Dendritic cell treated with granulocyte-macrophage colony-stimulating factor and Interleukin-4, amounts not matched to agents 40 ng/mL and 50 ng/mL, for 4 days (primary cell): ENCODE results near the gene AMIGO1.

Experiments
- H3K27ac Mint-ChIP-seq: one replicate; pipeline ENCODE4 v1.8.0; 2022; ENCODE audit warnings: mild to moderate bottlenecking, mixed read lengths
- H3K27me3 Mint-ChIP-seq: one replicate; pipeline ENCODE4 v1.8.0; 2022; ENCODE audit warnings: mild to moderate bottlenecking, mixed read lengths
- H3K36me3 Mint-ChIP-seq: one replicate; pipeline ENCODE4 v1.8.0; 2022; ENCODE audit warnings: low read depth, mixed read lengths
- H3K4me1 Mint-ChIP-seq: one replicate; pipeline ENCODE4 v1.8.0; 2022; ENCODE audit warnings: low read depth, mixed read lengths
- H3K4me3 Mint-ChIP-seq: one replicate; pipeline ENCODE4 v1.8.0; 2022; ENCODE audit warnings: mild to moderate bottlenecking, moderate library complexity, mixed read lengths
- H3K9me3 Mint-ChIP-seq: one replicate; pipeline ENCODE4 v1.8.0; 2022; ENCODE audit warnings: mixed read lengths
- intact Hi-C: fragments of 100-400 bp; cut with micrococcal nuclease; formaldehyde crosslinking; loops from one replicate; pipeline ENCODE4 v1.15.0; 2022

The AMIGO1 gene, protein sequence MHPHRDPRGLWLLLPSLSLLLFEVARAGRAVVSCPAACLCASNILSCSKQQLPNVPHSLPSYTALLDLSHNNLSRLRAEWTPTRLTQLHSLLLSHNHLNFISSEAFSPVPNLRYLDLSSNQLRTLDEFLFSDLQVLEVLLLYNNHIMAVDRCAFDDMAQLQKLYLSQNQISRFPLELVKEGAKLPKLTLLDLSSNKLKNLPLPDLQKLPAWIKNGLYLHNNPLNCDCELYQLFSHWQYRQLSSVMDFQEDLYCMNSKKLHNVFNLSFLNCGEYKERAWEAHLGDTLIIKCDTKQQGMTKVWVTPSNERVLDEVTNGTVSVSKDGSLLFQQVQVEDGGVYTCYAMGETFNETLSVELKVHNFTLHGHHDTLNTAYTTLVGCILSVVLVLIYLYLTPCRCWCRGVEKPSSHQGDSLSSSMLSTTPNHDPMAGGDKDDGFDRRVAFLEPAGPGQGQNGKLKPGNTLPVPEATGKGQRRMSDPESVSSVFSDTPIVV

DNA sequence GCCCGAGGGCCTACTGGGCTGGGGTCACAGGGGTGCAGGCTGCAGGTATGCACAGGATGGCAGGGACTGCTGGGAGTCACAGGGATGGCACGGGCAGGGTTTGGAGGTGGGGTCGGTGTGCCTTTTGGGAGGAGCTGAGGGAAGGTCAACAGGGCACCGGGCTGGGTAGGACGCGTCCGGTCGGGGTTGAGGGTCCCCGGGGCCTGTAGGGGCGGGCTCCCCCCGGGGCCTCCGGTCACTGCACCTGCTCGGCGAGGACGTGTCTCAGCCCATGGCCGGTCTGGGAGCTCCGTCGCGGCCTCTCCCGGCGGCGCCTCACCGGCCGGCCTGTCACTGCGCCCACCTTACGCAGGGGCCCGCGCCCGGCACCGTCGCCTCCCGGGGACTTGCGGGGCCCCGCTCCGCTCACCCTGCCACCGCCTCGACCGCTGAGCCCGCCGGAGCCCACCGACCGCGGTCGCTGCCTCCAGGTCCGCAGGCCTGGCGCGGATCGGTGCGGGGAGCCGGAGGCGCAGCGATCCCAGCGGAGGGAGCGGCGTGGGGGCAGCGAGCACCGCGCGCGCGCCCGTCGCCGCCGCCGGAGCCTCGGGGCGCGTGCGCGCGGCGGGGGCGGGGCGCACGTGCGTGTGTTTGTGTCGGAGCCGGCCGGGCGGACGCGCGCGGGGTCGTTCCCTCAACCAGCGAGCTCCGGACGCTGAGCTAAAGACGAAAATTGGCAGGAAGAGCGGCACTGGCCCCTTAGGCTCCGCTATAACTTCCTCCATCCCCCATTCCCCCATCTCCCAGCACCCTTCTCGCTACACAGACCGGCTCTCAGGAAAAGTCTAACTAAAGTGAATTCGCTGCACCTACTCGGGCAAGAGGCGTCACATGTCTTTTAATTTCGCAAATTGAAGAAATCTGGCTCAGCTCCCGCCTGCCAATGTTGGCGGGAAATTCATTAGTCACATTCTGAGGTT, at the start of gene AMIGO1:
Gene AMIGO1 (minus strand): TSS at position 552 of the 959 bp plus-strand sequence. CDS start 815 bp downstream, outside the sequence.
- no peaks in the 10 kb centered on the region for H3K9me3 Mint-ChIP-seq
- H3K4me1 Mint-ChIP-seq, result peaks cover 34% of the 10 kb centered on the region
- H3K4me3 Mint-ChIP-seq, result peak within 1 kb of the TSS; percentile 77
- peaks cover 42% of the 10 kb centered on the region for H3K27me3 Mint-ChIP-seq
- no peaks in the 10 kb centered on the region for H3K36me3 Mint-ChIP-seq
- intact Hi-C loops, result no loop called here
- H3K27ac Mint-ChIP-seq, result peak within 1 kb of the TSS; percentile 17

DNA sequence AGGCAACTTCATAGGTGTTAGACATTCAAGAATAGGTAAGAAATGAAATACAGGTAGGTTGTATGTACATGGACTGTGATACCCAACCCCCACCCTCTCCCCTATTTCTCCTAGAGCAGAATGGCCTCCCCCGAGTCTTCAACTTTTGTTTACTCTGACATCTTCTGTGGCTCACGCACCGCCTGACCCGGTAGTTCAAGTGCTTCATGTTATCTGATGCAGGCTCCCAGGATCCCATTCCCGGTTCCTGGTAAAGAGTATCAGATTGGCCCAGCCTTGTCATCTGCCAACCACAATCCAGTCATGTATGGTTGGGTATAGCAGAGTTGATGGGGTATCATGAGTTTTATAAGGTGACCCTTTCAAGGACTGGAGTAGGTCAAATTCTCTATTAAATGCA, 48.0 kb upstream of the AMIGO1 start:
- no peaks in the 10 kb centered on the region for H3K9me3 Mint-ChIP-seq
- H3K36me3 Mint-ChIP-seq, result peaks cover 8% of the 10 kb centered on the region
- H3K4me1 Mint-ChIP-seq, result peaks cover 83% of the 10 kb centered on the region
- no peak overlapping the region for H3K4me3 Mint-ChIP-seq
- intact Hi-C loops, result no loop called here
- peak overlapping the region; percentile 55 for H3K27ac Mint-ChIP-seq
- H3K27me3 Mint-ChIP-seq, result no peaks in the 10 kb centered on the region

DNA sequence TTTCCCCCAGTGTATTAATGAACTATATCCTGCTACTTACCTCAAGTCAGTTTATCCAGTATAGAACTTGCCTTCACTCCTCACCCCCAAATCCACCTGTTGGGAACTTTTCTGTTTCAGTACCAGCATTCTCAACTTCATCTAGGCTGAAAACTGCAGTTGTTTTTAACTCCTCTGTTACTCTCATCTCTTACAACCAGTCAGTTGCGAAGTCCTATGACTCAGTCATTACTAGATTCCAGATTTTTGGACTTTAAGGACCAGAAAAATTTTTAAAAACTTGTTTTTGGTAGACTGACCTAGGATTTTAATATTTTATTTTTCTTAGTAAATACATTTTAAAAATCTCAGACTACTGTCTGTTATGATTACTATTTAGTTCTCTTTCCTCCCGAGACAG, 47.0 kb upstream of the AMIGO1 start:
- intact Hi-C loops, result no loop called here
- peaks cover 8% of the 10 kb centered on the region for H3K36me3 Mint-ChIP-seq
- H3K27ac Mint-ChIP-seq, result peak overlapping the region; percentile 79
- H3K4me3 Mint-ChIP-seq, result peak overlapping the region; percentile 70
- peaks cover 77% of the 10 kb centered on the region for H3K4me1 Mint-ChIP-seq
- H3K27me3 Mint-ChIP-seq, result no peaks in the 10 kb centered on the region
- no peaks in the 10 kb centered on the region for H3K9me3 Mint-ChIP-seq

DNA sequence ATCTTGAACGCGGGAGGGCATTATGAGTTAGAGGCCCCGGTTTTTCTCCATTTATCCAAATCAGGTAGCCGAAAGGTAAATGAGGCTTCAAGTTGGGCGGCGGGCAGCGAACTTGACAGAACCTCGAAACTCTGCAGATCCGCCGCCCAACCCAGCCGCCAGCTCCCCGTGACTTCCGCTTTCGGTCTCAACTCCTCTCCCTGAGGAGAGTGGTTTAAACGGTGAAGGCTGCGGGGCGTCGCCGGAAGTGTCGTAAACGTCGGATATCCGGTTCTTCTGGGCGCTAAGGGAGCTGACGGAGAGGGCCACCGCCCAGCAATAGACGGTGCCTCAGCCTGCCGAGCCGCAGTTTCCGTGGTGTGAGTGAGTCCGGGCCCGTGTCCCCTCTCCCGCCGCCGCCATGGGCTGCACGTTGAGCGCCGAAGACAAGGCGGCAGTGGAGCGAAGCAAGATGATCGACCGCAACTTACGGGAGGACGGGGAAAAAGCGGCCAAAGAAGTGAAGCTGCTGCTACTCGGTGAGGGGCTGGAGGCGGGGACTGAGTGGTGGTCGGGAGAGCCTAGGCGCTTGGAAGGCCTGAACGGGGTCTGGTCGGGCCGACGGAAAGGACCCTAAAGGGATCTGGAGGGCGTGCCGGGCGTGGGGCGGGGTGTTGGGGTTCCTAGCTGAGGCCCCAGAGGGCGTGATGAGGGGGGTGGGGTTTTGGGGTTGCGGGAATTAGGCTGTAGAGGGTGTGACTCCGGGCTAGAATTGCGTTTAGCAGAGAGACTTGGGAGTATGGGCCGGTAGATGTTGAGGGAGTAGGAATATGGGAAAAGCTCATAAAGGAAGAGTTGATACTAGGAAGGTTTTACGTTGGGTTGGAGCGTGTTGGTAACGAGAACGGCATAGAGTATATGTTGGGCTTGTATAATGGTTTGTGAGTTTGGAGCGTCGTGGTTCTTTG, 39.1 kb upstream of the AMIGO1 start, which contains the start of gene GNAI3:
Gene GNAI3 (plus strand): TSS at position 295 of the 947 bp plus-strand sequence. CDS start 106 bp downstream, at position 401.
- intact Hi-C loops, result loop anchor here (2.0 to 5.0 kb wide), 3 partner anchors 39 to 436 kb away; partner anchors contain the start of gene AHCYL1
- no peaks in the 10 kb centered on the region for H3K27me3 Mint-ChIP-seq
- H3K4me1 Mint-ChIP-seq, result peaks cover 30% of the 10 kb centered on the region
- peaks cover 21% of the 10 kb centered on the region for H3K36me3 Mint-ChIP-seq
- H3K9me3 Mint-ChIP-seq, result no peaks in the 10 kb centered on the region
- H3K4me3 Mint-ChIP-seq, result peak within 1 kb of the TSS; percentile 90
- H3K27ac Mint-ChIP-seq, result peak within 1 kb of the TSS; percentile 98

DNA sequence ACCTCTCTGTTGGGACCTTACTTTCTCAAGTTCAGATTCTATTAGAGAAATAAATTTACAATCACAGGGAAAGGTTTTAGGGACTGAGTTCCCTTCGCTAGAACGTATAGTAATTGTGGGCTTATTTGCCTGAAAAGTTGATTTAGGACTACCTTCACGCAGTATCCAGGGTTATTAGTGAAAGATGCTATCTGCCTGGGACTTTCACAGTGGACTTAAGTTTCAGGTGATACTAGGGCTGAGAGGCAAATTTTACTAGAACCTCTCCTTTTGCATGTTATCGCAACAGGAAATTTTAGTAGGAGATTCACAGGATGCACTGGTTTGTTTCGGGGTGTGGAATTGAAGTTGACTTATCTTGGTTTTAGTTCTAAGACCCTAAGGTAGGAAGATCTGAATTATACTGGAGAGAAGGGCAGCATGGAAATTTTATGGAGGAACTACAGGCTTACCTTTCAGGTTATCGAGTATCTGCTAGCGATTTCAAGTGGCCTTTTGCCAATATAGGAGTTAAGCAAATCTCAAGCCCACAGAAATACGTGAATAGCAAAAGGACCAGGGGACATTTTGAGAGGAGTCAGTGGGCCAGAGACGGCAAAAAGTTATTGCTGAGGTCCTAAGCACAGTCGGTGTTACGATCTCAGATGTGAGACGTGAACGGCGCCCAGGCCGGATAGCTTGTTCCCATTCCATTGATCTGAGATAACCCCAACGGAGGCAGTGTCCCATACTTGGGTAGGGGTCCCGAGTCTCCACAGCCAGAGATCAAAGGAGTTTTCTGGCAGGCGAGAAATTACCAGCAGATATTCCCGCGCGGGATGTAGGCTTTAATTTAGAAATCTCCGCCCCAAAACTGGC, 38.2 kb upstream of the AMIGO1 start:
- intact Hi-C loops, result loop anchor here (2.0 to 5.0 kb wide), 3 partner anchors 40 to 437 kb away; partner anchors contain the start of gene AHCYL1
- Mint-ChIP-seq H3K27ac (peak overlapping the region; percentile 98), H3K27me3 (peaks cover 2% of the 10 kb centered on the region), H3K36me3 (peaks cover 21% of the 10 kb centered on the region), H3K4me1 (peaks cover 28% of the 10 kb centered on the region), H3K4me3 (peak overlapping the region; percentile 90), H3K9me3 (no peaks in the 10 kb centered on the region)

DNA sequence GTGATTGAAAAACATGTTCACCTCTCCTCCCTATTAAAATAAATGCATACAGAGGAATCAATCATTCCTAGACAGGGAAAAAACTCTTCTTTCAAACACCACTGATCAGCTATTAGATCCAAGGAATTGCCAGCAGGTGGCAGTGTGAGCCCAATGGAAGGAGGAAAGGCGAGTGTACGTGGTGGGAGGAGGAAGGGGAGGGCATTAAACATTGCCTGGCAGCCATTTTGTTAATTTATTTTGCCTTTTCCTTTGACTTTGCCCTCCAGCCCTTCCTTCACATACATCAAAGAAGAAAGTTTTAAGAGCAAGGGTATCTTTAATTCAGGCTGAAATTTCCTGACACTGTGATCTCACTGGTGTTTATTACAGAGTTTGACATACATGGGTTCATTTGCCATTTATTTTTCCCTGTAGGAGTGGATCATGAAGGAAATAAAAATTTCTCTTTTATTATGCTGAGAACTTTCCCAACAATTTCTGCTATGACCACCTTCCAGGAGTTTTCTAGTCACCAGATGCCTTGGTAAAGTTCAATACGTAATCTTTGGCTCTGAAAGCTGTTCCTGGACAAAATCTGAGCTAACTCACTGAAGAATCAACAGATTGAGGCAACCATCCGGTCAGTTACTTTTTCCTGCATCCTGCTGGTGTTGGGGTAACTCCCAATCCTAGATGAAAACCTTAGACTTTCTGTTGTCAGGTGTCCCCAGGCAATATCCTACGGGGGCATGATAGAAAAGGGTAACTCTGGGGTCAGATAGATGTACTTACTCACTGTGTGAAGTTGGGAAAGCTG, 37.0 kb upstream of the AMIGO1 start:
- H3K9me3 Mint-ChIP-seq, result no peaks in the 10 kb centered on the region
- peak overlapping the region; percentile 24 for H3K4me3 Mint-ChIP-seq
- peaks cover 23% of the 10 kb centered on the region for H3K4me1 Mint-ChIP-seq
- peaks cover 21% of the 10 kb centered on the region for H3K36me3 Mint-ChIP-seq
- peak overlapping the region; percentile 72 for H3K27ac Mint-ChIP-seq
- peaks cover 4% of the 10 kb centered on the region for H3K27me3 Mint-ChIP-seq
- intact Hi-C loops, result loop anchor here (1.0 to 5.0 kb wide), 2 partner anchors 41 to 227 kb away; no protein-coding TSS in a partner anchor

DNA sequence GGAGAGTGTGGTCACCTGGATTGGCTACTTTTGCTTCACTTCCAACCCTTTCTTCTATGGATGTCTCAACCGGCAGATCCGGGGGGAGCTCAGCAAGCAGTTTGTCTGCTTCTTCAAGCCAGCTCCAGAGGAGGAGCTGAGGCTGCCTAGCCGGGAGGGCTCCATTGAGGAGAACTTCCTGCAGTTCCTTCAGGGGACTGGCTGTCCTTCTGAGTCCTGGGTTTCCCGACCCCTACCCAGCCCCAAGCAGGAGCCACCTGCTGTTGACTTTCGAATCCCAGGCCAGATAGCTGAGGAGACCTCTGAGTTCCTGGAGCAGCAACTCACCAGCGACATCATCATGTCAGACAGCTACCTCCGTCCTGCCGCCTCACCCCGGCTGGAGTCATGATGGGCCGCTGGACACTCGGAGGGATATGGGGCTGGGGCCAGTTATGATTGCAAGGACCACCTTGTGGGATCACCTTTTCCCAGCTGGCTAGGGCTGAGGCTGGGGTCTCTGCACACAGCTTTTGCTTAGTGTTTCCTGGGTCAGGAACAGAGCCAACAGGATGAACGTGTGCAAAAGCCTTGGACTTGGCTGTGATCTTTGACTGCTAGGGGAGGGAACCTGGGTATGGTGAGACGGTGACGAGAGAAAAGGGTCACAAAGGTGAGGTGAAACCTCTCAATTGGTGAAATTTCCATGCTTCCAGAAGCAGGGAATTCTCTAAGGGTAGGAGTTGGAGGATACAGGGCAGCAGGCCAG, 34.6 kb upstream of the AMIGO1 start:
- Mint-ChIP-seq H3K27me3 (peaks cover 5% of the 10 kb centered on the region), H3K36me3 (peaks cover 17% of the 10 kb centered on the region), H3K9me3 (no peaks in the 10 kb centered on the region), H3K4me3 (no peak overlapping the region), H3K4me1 (peaks cover 8% of the 10 kb centered on the region), H3K27ac (no peak overlapping the region)
- intact Hi-C loops, result no loop called here

DNA sequence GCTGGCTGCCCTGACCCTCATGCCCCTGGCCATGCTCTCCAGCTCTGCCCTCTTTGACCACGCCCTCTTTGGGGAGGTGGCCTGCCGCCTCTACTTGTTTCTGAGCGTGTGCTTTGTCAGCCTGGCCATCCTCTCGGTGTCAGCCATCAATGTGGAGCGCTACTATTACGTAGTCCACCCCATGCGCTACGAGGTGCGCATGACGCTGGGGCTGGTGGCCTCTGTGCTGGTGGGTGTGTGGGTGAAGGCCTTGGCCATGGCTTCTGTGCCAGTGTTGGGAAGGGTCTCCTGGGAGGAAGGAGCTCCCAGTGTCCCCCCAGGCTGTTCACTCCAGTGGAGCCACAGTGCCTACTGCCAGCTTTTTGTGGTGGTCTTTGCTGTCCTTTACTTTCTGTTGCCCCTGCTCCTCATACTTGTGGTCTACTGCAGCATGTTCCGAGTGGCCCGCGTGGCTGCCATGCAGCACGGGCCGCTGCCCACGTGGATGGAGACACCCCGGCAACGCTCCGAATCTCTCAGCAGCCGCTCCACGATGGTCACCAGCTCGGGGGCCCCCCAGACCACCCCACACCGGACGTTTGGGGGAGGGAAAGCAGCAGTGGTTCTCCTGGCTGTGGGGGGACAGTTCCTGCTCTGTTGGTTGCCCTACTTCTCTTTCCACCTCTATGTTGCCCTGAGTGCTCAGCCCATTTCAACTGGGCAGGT, 33.9 kb upstream of the AMIGO1 start:
- Mint-ChIP-seq H3K27ac (no peak overlapping the region), H3K4me3 (no peak overlapping the region), H3K36me3 (peaks cover 10% of the 10 kb centered on the region), H3K27me3 (peaks cover 5% of the 10 kb centered on the region), H3K9me3 (no peaks in the 10 kb centered on the region), H3K4me1 (peaks cover 5% of the 10 kb centered on the region)
- intact Hi-C loops, result no loop called here

DNA sequence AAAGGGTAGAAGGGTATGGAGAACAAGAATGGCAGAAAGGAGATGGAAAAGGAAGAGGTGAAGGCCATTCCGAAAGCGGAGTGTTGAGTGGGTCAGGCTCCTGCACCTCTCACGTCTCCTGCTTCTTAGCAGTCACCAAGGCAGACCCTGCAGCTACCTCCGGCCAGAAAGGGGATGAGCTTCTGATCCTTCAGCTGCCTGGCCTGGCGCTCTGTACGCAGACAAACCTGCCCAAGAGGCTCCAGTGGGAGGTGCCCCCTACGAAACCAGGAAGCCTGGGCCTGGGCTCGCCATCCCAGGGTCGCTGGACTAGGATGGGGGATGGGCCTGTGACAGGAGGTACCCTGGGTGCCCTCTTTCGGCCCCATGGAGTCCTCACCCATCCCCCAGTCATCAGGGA, 33.1 kb upstream of the AMIGO1 start:
- intact Hi-C loops, result no loop called here
- H3K4me3 Mint-ChIP-seq, result no peak overlapping the region
- peaks cover 2% of the 10 kb centered on the region for H3K36me3 Mint-ChIP-seq
- H3K27me3 Mint-ChIP-seq, result peaks cover 5% of the 10 kb centered on the region
- H3K9me3 Mint-ChIP-seq, result no peaks in the 10 kb centered on the region
- peaks cover 3% of the 10 kb centered on the region for H3K4me1 Mint-ChIP-seq
- no peak overlapping the region for H3K27ac Mint-ChIP-seq

DNA sequence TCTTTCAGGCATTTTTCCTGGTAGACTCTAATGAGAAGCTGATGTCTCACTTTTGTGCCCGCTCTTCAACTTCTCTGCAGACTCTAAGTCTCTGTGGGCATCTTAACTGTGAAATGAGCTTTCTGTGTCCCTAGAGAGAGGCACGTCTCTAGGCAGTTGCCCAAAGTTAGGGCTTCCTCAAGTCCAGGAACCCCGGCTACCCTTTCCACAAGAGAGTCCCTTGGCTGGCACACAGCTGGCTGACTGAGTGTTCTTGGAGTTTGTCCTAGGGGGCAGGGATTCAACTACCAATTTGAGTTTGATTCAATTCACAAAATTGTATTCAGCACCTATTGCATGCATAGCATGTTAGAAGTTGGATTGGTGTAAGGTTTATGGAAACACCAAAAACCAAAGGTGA, 31.6 kb upstream of the AMIGO1 start:
- H3K36me3 Mint-ChIP-seq, result no peaks in the 10 kb centered on the region
- no peaks in the 10 kb centered on the region for H3K4me1 Mint-ChIP-seq
- H3K27me3 Mint-ChIP-seq, result peaks cover 5% of the 10 kb centered on the region
- intact Hi-C loops, result no loop called here
- H3K9me3 Mint-ChIP-seq, result no peaks in the 10 kb centered on the region
- H3K4me3 Mint-ChIP-seq, result no peak overlapping the region
- no peak overlapping the region for H3K27ac Mint-ChIP-seq

DNA sequence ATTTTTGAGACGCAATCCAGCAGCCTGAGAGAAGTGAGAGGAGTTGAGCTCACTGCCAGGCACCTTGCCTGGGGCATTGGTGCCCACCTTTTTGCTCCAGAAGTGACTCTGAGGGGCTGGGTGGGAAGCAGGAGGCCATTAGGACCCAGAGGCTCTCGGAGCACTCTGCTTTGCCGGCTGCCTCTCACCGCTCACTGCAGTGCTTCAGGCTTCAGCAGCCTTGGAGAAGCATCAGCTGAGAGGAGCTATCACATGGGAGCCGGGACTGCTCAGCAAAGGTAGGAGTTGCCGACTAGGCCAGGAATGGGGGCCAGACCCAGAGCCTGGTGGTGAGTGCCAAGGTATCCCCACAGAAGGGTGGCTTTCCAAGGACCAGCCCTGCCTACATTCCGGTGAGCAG, 30.1 kb upstream of the AMIGO1 start, which contains the start of gene GPR61:
Gene GPR61 (plus strand): TSS at position 197 of the 400 bp plus-strand sequence. CDS start 3,151 bp downstream, outside the sequence.
- Mint-ChIP-seq H3K36me3 (no peaks in the 10 kb centered on the region), H3K4me3 (no peak within 1 kb of the TSS), H3K27ac (no peak within 1 kb of the TSS), H3K27me3 (peaks cover 5% of the 10 kb centered on the region), H3K4me1 (no peaks in the 10 kb centered on the region), H3K9me3 (no peaks in the 10 kb centered on the region)
- intact Hi-C loops, result loop anchor here (10.0 kb wide), 1 partner anchor 275 kb away; no protein-coding TSS in a partner anchor
